PC-3 (cell line): Measurements from ENCODE around the gene HMCN1. TPM values are rescaled to one million over a fixed set of nuclear protein-coding genes. Genes with fewer than 3 reads are reported as not detected.

Experiments
- ATAC-seq: fragments of 200-7000 bp; cut with Tn5 transposase; 2 replicates; pipeline ENCODE4 v1.9.1; 2020; ENCODE audit warnings: mild to moderate bottlenecking, moderate library complexity
- BruUV-seq: library from RNA; stranded (reverse); fragments of 400-500 nt; replicated peaks from 2 replicates; lab custom pipeline; 2021; lab: Mats Ljungman, UMichigan
- CTCF ChIA-PET: fragments of 300-600 bp; sonication (Branson Sonifier 250); formaldehyde crosslinking; loops from one replicate; lab custom pipeline; 2022; ENCODE audit warnings: antibody characterized with exemption; lab: Charles Lee
- POLR2A ChIA-PET: fragments of 300-600 bp; sonication (Branson Sonifier 250); formaldehyde crosslinking; loops from one replicate; lab custom pipeline; 2022; ENCODE audit warnings: antibody characterized with exemption; ENCODE audit not compliant: unreplicated experiment; lab: Charles Lee
- DNase-seq: peaks from one replicate; pipeline ENCODE4 v3.0.0-alpha.2; 2015
- H2AFZ ChIP-seq: fragments of 300-600 bp; sonication (generic); 2 replicates; pipeline ENCODE4 v1.6.0; 2016; ENCODE audit warnings: antibody characterized with exemption, low read length
- H3F3A ChIP-seq: fragments of 300-600 bp; sonication (generic); one replicate; pipeline ENCODE4 v1.6.0; 2017; ENCODE audit warnings: antibody characterized with exemption, low read length, control low read depth, mild to moderate bottlenecking; ENCODE audit not compliant: unreplicated experiment
- H3K27ac ChIP-seq: fragments of 300-600 bp; sonication (generic); 2 replicates; pipeline ENCODE4 v1.5.1; 2016; ENCODE audit warnings: mild to moderate bottlenecking, low read length
- H3K27me3 ChIP-seq: fragments of 300-600 bp; sonication (generic); 2 replicates; pipeline ENCODE4 v1.6.1; 2016; ENCODE audit warnings: low read length, mixed read lengths
- H3K36me3 ChIP-seq: fragments of 300-600 bp; sonication (generic); 2 replicates; pipeline ENCODE4 v1.6.1; 2016; ENCODE audit warnings: low read depth, mixed run types, low read length, mixed read lengths
- H3K4me1 ChIP-seq: fragments of 300-600 bp; sonication (generic); 2 replicates; pipeline ENCODE4 v1.5.1; 2016; ENCODE audit warnings: low read length; ENCODE audit not compliant: insufficient read depth
- H3K4me2 ChIP-seq: fragments of 300-600 bp; sonication (generic); 2 replicates; pipeline ENCODE4 v1.6.0; 2016; ENCODE audit warnings: low read length
- H3K4me3 ChIP-seq: fragments of 300-600 bp; sonication (generic); 2 replicates; pipeline ENCODE4 v1.5.1; 2016; ENCODE audit warnings: mild to moderate bottlenecking, low read length, mixed read lengths
- H3K79me2 ChIP-seq: fragments of 300-600 bp; sonication (generic); 2 replicates; pipeline ENCODE4 v1.6.1; 2017; ENCODE audit warnings: low read length, mixed read lengths
- H3K9ac ChIP-seq: fragments of 300-600 bp; sonication (generic); 2 replicates; pipeline ENCODE4 v1.6.0; 2016; ENCODE audit warnings: mild to moderate bottlenecking, low read length
- H3K9me2 ChIP-seq: fragments of 300-600 bp; sonication (generic); replicated peaks from 2 replicates; pipeline ENCODE4 v1.6.1; 2016; ENCODE audit warnings: mixed run types, low read length, mixed read lengths
- H3K9me3 ChIP-seq: fragments of 300-600 bp; sonication (generic); 2 replicates; pipeline ENCODE4 v1.6.1; 2016; ENCODE audit warnings: low read length, mixed read lengths
- H4K20me1 ChIP-seq: fragments of 300-600 bp; sonication (generic); 2 replicates; pipeline ENCODE4 v1.6.1; 2016; ENCODE audit warnings: low read length, mixed read lengths
- CTCF ChIP-seq: fragments of 300-600 bp; sonication (generic); conservative IDR thresholded peaks from 2 replicates; pipeline ENCODE4 v1.5.1; 2017; ENCODE audit warnings: antibody characterized with exemption, low read depth, mild to moderate bottlenecking, low read length
- EZH2 ChIP-seq: fragments of 300-600 bp; sonication (generic); IDR thresholded peaks from one replicate; pipeline ENCODE4 v1.6.1; 2017; ENCODE audit warnings: antibody characterized with exemption, mild to moderate bottlenecking, low read length; ENCODE audit not compliant: unreplicated experiment
- EZH2phosphoT487 ChIP-seq: fragments of 300-600 bp; sonication (generic); IDR thresholded peaks from 2 replicates; pipeline ENCODE4 v1.6.1; 2018; ENCODE audit warnings: mild to moderate bottlenecking, antibody characterized with exemption, low read length, borderline replicate concordance
- intact Hi-C: fragments of 100-400 bp; cut with micrococcal nuclease; formaldehyde crosslinking; loops from 2 replicates; pipeline ENCODE4 v1.9.0; 2023
- total RNA-seq: library from RNA; depleted of rRNA; stranded (reverse); fragments of >200 nt; gene quantifications from 2 replicates; pipeline ENCODE4 v1.2.3, GENCODE V29; 2014

HMCN1 gene
- total RNA-seq, 1 experiment from 2014 or later: 0.66 TPM

- DNase-seq (no peak), ATAC-seq (no peak)
- ChIA-PET CTCF (no interaction called here), POLR2A (no interaction called here)
- Histone ChIP-seq H2AFZ (no peak overlapping the region), H3K27ac (no peak overlapping the region), H3K4me3 (no peak overlapping the region), H3K79me2 (no peaks in the 10 kb centered on the region), H4K20me1 (no peaks in the 10 kb centered on the region), H3K9me3 (no peaks in the 10 kb centered on the region), H3K9ac (no peak overlapping the region), H3K4me2 (no peak overlapping the region), H3F3A (no peaks in the 10 kb centered on the region), H3K9me2 (no peaks in the 10 kb centered on the region), H3K36me3 (no peaks in the 10 kb centered on the region), H3K4me1 (peaks cover 3% of the 10 kb centered on the region; the same call in 1 of the 2 replicates), H3K27me3 (no peaks in the 10 kb centered on the region)
- intact Hi-C loops: no loop called here
- TF ChIP-seq EZH2phosphoT487 (no peak), EZH2 (no peak), CTCF (no peak)
- no TSS peak for BruUV-seq
Measured at GRCh38 chr1:185871627-185872150, 137.5 kb downstream of the HMCN1 start.

GRCh38 chr1:185874246-185874645, 140.1 kb downstream of the HMCN1 start:
- Histone ChIP-seq H2AFZ (no peak overlapping the region), H3K9me2 (no peaks in the 10 kb centered on the region), H3K27ac (no peak overlapping the region), H3K27me3 (no peaks in the 10 kb centered on the region), H3K4me3 (no peak overlapping the region), H3K4me2 (no peak overlapping the region), H3F3A (no peaks in the 10 kb centered on the region), H3K9me3 (no peaks in the 10 kb centered on the region), H3K4me1 (peaks cover 6% of the 10 kb centered on the region; the same call in 1 of the 2 replicates), H3K9ac (no peak overlapping the region), H3K36me3 (no peaks in the 10 kb centered on the region), H4K20me1 (no peaks in the 10 kb centered on the region), H3K79me2 (no peaks in the 10 kb centered on the region)
- ChIA-PET CTCF (no interaction called here), POLR2A (no interaction called here)
- intact Hi-C loops: no loop called here
- DNase-seq (no peak), ATAC-seq (no peak)
- TF ChIP-seq EZH2phosphoT487: no peak
- TF ChIP-seq EZH2: no peak
- TF ChIP-seq CTCF: no peak
- no TSS peak for BruUV-seq

- Histone ChIP-seq H3K4me1 (peaks cover 6% of the 10 kb centered on the region; the same call in 1 of the 2 replicates), H3K9me3 (no peaks in the 10 kb centered on the region), H2AFZ (no peak overlapping the region), H3K79me2 (no peaks in the 10 kb centered on the region), H3K9me2 (no peaks in the 10 kb centered on the region), H3K27me3 (no peaks in the 10 kb centered on the region), H3K4me3 (no peak overlapping the region), H4K20me1 (no peaks in the 10 kb centered on the region), H3K36me3 (no peaks in the 10 kb centered on the region), H3K9ac (no peak overlapping the region), H3K4me2 (no peak overlapping the region), H3K27ac (no peak overlapping the region), H3F3A (no peaks in the 10 kb centered on the region)
- DNase-seq (no peak), ATAC-seq (no peak)
- intact Hi-C loops: no loop called here
- BruUV-seq: no TSS peak
- POLR2A ChIA-PET: no interaction called here
- TF ChIP-seq CTCF (no peak), EZH2 (no peak), EZH2phosphoT487 (no peak)
- CTCF ChIA-PET: no interaction called here
Measured at GRCh38 chr1:185880330-185880729, 146.1 kb downstream of the HMCN1 start.
